ENCODE results near the gene NDUFA8. TPM values are rescaled to one million over a fixed set of nuclear protein-coding genes. Genes with fewer than 3 reads are reported as not detected.

NDUFA8 gene
- total and polyA plus RNA-seq, 2 of the 4 experiments (the other 2 are of a cell fraction) = 45.2 to 98.1 TPM

Small RNAs within 50 kb of the gene (microRNA-seq; reads per million reads assigned to microRNA genes)
- 0 reads per million in 2 experiments for gene MIR4478 (ENCODE audit: insufficient read depth in 1 of 2, insufficient read length in 1 of 2, unreplicated experiment in 1 of 2)

Small RNAs within 50 kb of the gene (small RNA-seq; reads per million reads assigned to genes)
- 0 reads per million in 5 experiments for gene MIR4478

Other genes starting within 250 kb of the NDUFA8 start
- gene TTLL11, start 66.5 kb downstream of the NDUFA8 start, total RNA-seq (2012; rRNA removed) = 2.0 and 2.5 TPM in 2 replicates
- gene TTLL11, start 66.5 kb downstream of the NDUFA8 start, polyA plus RNA-seq (2012; rRNA removed) = 4.6 and 4.8 TPM in 2 replicates
- gene MORN5, start 129 bp upstream of the NDUFA8 start, total RNA-seq (2012; rRNA removed) = not detected in 2 replicates
- gene MORN5, start 129 bp upstream of the NDUFA8 start, polyA plus RNA-seq (2012; rRNA removed) = not detected in 2 replicates
- under 0.01 TPM in 2 replicates for gene LHX6, start 69.2 kb upstream of the NDUFA8 start, total RNA-seq (2012; rRNA removed)
- gene LHX6, start 69.2 kb upstream of the NDUFA8 start, polyA plus RNA-seq (2012; rRNA removed) = 0.05 and 0.17 TPM in 2 replicates
- 8.1 and 8.4 TPM in 2 replicates for gene RBM18, start 105.1 kb upstream of the NDUFA8 start, total RNA-seq (2012; rRNA removed)
- 13.8 and 15.6 TPM in 2 replicates for gene RBM18, start 105.1 kb upstream of the NDUFA8 start, polyA plus RNA-seq (2012; rRNA removed)
- gene MRRF, start 105.1 kb upstream of the NDUFA8 start, total RNA-seq (2012; rRNA removed) = 35.8 and 38.0 TPM in 2 replicates
- 27.1 and 32.1 TPM in 2 replicates for gene MRRF, start 105.1 kb upstream of the NDUFA8 start, polyA plus RNA-seq (2012; rRNA removed)
- 21.1 and 24.7 TPM in 2 replicates for gene PTGS1, start 211.2 kb upstream of the NDUFA8 start, total RNA-seq (2012; rRNA removed)
- 33.9 and 38.3 TPM in 2 replicates for gene PTGS1, start 211.2 kb upstream of the NDUFA8 start, polyA plus RNA-seq (2012; rRNA removed)

Measured in IMR-90 (cell line).